Mucosa of stomach (tissue), 1 donor: ENCODE measurements around the gene URB1.

ENCODE experiments used
- H3K27me3 ChIP-seq: one replicate; pipeline ENCODE4 v1.7.0; 2013; ENCODE audit warnings: mild to moderate bottlenecking, low read length; ENCODE audit not compliant: control insufficient read depth, insufficient read depth
- H3K36me3 ChIP-seq: one replicate; pipeline ENCODE4 v1.7.0; 2013; ENCODE audit warnings: low read length; ENCODE audit not compliant: control insufficient read depth, insufficient read depth
- H3K4me1 ChIP-seq: one replicate; pipeline ENCODE4 v1.7.0; 2013; ENCODE audit warnings: mild to moderate bottlenecking, low read length; ENCODE audit not compliant: control insufficient read depth, insufficient read depth
- H3K4me3 ChIP-seq: one replicate; pipeline ENCODE4 v1.7.0; 2013; ENCODE audit warnings: low read length
- H3K9ac ChIP-seq: one replicate; pipeline ENCODE4 v1.7.0; 2013; ENCODE audit warnings: mild to moderate bottlenecking, low read length, moderate library complexity
- H3K9me3 ChIP-seq: one replicate; pipeline ENCODE4 v1.7.0; 2013; ENCODE audit warnings: mild to moderate bottlenecking, low read length, moderate library complexity; ENCODE audit not compliant: control insufficient read depth
- donor health status: Pancreatic carcinoma.

Gene URB1

DNA sequence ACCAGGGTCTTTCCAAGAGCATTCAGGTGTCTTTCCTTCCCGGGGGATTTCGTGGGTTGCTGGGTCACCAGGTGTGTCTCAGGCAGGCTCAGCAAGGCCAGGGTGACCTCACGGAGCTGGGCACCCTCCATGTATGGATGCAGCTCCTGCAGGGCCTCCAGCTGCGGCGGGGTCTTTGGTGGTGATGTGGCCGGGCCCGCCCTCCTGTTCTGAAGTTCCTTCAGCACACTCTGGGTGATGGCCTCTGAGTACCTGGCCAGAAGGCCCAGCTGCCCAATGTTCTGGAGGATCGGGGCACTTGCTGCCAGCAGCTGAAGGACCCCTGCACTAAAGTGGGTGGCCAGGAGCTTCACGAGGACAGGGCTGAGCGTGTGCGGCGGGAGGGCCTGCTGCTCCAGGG is 45.5 kb downstream of the URB1 start:
- peaks cover 35% of the 10 kb centered on the region for H3K36me3 ChIP-seq
- no peak overlapping the region for H3K9ac ChIP-seq
- no peaks in the 10 kb centered on the region for H3K4me1 ChIP-seq
- H3K9me3 ChIP-seq = no peaks in the 10 kb centered on the region
- H3K27me3 ChIP-seq = no peaks in the 10 kb centered on the region
- H3K4me3 ChIP-seq = no peak overlapping the region

GRCh38 chr21:32346951-32347350 is 45.9 kb downstream of the URB1 start:
- Histone ChIP-seq H3K4me1 (no peaks in the 10 kb centered on the region), H3K4me3 (no peak overlapping the region), H3K9ac (no peak overlapping the region), H3K9me3 (no peaks in the 10 kb centered on the region), H3K27me3 (no peaks in the 10 kb centered on the region), H3K36me3 (peaks cover 32% of the 10 kb centered on the region)

DNA sequence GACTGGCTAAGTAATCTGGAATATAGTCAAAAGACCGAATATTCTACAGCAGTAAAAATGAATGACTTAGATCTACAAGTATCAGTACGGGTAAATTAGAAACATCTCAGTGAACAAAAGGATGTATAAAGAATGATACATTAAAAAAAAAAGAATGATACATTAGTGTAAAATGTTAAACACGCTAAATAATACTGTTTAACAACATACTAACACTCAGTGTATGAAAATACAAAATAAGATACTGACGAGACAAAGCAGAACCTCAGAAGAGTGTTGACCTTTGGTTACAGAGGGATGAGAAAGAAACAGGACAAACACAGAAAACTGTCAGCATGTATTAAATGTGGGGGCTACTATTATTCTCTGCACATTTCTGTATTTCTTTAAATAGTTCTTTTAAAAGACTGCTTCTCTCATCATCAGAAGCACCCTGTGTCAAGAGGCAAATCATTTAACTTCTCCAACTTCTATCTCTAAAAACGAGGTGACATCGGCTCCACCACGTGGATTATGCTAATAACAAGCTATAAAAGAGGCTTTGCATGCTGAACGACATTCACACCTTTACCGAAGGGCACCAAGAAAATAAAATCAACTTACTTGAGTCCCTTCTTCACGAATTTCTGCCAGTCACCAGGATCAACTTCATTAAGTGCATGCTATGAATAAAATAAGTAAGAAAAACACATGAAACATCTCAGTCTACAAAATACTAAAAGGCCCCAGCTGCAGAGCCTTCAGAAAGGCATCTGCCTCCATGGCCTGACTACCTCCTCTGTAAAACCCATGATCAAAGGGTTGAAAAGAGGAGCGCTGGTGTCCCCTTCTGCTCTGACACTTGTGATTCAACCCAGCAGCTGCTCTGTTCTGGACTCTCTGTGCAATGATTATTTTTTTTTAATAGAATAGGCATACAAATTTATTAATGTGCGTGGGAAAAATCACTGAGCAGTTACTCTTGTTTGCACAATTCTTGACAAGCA is 51.7 kb downstream of the URB1 start:
- Histone ChIP-seq H3K4me1 (no peaks in the 10 kb centered on the region), H3K4me3 (no peak overlapping the region), H3K36me3 (peaks cover 14% of the 10 kb centered on the region), H3K9ac (no peak overlapping the region), H3K9me3 (no peaks in the 10 kb centered on the region), H3K27me3 (no peaks in the 10 kb centered on the region)

DNA sequence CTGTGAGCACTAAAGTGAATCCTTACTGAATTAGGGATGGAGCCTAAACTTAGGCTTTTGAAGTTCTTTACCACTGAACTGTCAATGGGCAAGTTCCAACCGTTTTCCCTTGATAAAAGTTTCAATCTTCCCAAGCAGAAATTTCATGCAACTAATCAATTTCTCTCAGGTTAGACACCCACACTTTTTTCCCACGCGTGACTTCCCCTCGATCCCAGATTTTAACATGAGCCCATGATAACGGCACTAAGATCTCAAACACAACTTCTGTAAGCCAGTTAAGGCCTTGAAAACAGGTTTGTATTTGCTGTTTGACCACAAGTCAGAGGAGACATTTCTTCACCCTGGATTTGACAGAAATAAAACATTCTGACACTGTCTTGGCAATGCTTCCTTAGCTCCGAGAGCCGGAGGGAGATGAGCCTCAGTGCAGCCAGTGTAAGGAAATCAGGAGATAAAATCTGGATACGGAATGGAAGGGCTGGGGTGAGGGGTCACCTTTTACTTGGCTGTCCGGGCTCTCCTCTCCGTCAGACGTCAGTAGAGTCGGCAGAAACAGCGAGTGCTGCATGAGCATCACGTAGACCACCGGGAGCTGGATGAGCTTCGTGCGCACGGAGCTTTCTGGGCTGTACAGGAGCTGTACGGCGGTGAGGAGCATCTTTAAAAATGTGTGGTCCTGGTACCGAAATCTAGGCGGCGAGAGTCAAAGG is 54.4 kb downstream of the URB1 start:
- Histone ChIP-seq H3K9ac (no peak overlapping the region), H3K36me3 (no peaks in the 10 kb centered on the region), H3K4me3 (no peak overlapping the region), H3K27me3 (no peaks in the 10 kb centered on the region), H3K9me3 (no peaks in the 10 kb centered on the region), H3K4me1 (no peaks in the 10 kb centered on the region)

DNA sequence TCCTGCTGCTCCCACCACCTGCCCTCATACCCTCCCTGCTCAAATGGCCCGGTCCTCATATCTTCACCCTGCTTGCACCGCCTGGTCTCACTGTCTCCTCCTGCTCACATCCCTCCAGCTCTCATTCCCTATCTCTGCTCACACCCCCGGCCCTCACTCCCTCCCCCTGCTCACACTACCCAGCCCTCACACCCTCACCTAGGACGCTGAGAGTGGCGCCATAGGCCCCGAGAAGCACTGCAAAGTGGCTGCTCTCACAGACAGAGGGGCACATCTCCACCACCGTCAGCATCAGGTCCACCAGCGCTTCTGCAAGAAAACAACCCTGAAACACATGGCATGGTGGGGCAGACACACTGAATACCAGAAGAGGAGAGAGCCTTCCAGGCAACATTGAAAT is 55.6 kb downstream of the URB1 start:
- Histone ChIP-seq H3K27me3 (no peaks in the 10 kb centered on the region), H3K4me3 (no peak overlapping the region), H3K36me3 (no peaks in the 10 kb centered on the region), H3K4me1 (no peaks in the 10 kb centered on the region), H3K9me3 (no peaks in the 10 kb centered on the region), H3K9ac (no peak overlapping the region)

GRCh38 chr21:32336711-32337110 is 56.1 kb downstream of the URB1 start:
- H3K9me3 ChIP-seq = no peaks in the 10 kb centered on the region
- no peaks in the 10 kb centered on the region for H3K27me3 ChIP-seq
- no peaks in the 10 kb centered on the region for H3K4me1 ChIP-seq
- no peak overlapping the region for H3K9ac ChIP-seq
- no peak overlapping the region for H3K4me3 ChIP-seq
- H3K36me3 ChIP-seq = no peaks in the 10 kb centered on the region

- H3K27me3 ChIP-seq = no peaks in the 10 kb centered on the region
- H3K36me3 ChIP-seq = no peaks in the 10 kb centered on the region
- no peak overlapping the region for H3K4me3 ChIP-seq
- no peaks in the 10 kb centered on the region for H3K4me1 ChIP-seq
- no peaks in the 10 kb centered on the region for H3K9me3 ChIP-seq
- H3K9ac ChIP-seq = no peak overlapping the region
These were observed 56.9 kb downstream of the URB1 start for GRCh38 chr21:32335601-32336575.

GRCh38 chr21:32334980-32335531 is 57.8 kb downstream of the URB1 start:
- no peaks in the 10 kb centered on the region for H3K36me3 ChIP-seq

DNA sequence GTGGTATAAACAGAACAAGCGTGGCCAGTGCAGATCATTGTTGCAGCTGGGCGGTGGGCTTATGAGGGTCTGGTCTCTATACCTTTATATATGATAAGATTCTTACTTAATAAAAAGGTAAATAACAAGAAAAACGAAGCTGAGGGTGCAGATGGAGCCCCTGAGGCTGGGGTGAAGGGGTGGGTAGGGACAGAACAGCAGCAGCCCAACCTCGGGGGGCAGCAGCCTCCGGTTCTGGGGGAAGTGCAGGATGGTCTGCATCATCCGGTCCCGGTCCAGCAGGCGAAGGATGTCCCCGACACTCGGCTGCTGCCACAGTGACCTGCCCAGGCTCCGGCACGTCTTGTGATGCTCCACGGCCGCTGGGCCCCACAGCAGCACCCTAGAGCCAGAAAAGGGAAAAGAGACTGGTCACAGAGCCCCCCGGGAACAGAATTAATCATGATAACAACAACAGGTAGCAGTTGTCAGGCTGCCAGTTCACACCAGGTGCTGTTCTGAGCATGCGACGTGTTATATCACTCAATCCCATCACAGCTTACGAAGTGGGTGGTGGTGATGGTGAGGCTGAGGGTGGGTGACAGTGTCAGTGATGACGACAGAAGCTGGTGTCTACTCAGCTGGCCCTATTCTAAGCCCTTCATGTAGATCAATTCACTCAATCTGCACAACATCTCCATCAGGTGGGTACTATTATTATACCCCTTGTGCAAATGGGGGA is 58.7 kb downstream of the URB1 start:
- H3K9me3 ChIP-seq = no peaks in the 10 kb centered on the region
- H3K4me3 ChIP-seq = no peak overlapping the region
- no peaks in the 10 kb centered on the region for H3K4me1 ChIP-seq
- H3K27me3 ChIP-seq = no peaks in the 10 kb centered on the region
- no peak overlapping the region for H3K9ac ChIP-seq
- no peaks in the 10 kb centered on the region for H3K36me3 ChIP-seq

More at GRCh38 chr21:32334980-32335531, 57.8 kb downstream of the URB1 start:
- Histone ChIP-seq H3K27me3 (no peaks in the 10 kb centered on the region), H3K4me3 (no peak overlapping the region), H3K9ac (no peak overlapping the region), H3K9me3 (no peaks in the 10 kb centered on the region), H3K4me1 (no peaks in the 10 kb centered on the region)

- no peak overlapping the region for H3K4me3 ChIP-seq
- no peaks in the 10 kb centered on the region for H3K9me3 ChIP-seq
- H3K36me3 ChIP-seq = no peaks in the 10 kb centered on the region
These were observed 60.3 kb downstream of the URB1 start for GRCh38 chr21:32332463-32332951.

More at GRCh38 chr21:32332463-32332951, 60.3 kb downstream of the URB1 start:
- no peak overlapping the region for H3K9ac ChIP-seq
- no peaks in the 10 kb centered on the region for H3K27me3 ChIP-seq
- no peaks in the 10 kb centered on the region for H3K4me1 ChIP-seq
